C4-2B (cell line): Measurements from ENCODE around the gene FOXG1.

Experiments
- H3K27ac ChIP-seq: fragments of 450-650 bp; 2 replicates; pipeline ENCODE4 v1.5.1; 2017
- ZFX ChIP-seq: fragments of 450-650 bp; IDR thresholded peaks from 2 replicates; pipeline ENCODE4 v1.6.1; 2017
- TF ChIP-seq, protein P1 (sequence below): fragments of 450-650 bp; conservative IDR thresholded peaks from 2 replicates; pipeline ENCODE4 v1.5.1; 2017; ENCODE audit warnings: mild to moderate bottlenecking

The FOXG1 gene

DNA sequence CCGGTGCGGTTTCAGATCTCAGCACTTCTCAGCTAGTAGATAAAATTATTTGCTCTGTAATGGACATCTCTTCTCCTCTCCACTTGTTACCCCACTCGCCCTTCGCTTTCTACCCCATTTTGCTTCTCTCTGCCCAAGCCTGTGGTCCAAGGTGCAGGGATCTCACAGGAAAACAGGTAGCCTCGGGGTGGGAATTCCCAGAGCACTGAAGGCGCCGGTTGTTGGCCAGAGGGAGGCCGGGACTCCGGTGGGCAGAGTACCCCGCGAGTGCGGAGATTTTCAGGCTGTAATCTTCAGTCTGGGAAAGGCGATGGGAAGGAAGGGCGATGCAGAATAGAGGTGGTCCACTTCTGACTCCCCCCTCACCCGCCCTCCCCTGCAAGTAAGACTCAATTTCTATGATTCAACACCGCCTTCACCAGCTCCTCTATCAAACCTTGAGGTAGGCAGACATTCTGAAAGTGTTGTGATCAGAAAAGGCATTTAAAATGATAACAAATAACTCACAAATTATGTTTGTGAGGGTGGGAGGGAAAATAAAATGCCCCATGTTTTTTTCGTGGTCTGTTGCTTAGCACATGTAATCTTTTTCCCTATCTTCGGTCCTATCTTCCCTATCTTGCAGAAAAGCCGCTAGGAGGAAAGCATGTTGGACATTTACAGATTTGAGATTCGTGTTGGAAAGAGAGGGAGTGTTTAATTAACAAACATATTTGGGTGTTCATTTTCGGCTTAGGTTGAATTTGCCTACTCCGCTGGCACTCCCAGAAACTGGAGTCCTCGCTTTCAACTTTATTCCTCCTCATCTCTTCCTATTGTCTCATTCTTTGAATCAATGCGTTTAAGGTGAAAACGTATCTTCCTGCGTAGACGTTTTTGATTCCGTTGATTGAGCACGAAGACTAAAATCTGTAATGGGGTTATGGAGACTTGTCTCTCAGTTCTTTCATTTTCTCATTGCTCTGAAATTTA is 8.5 kb downstream of the FOXG1 start:
- TF ChIP-seq ZFX, result no peak
- TF ChIP-seq, protein P1, sequence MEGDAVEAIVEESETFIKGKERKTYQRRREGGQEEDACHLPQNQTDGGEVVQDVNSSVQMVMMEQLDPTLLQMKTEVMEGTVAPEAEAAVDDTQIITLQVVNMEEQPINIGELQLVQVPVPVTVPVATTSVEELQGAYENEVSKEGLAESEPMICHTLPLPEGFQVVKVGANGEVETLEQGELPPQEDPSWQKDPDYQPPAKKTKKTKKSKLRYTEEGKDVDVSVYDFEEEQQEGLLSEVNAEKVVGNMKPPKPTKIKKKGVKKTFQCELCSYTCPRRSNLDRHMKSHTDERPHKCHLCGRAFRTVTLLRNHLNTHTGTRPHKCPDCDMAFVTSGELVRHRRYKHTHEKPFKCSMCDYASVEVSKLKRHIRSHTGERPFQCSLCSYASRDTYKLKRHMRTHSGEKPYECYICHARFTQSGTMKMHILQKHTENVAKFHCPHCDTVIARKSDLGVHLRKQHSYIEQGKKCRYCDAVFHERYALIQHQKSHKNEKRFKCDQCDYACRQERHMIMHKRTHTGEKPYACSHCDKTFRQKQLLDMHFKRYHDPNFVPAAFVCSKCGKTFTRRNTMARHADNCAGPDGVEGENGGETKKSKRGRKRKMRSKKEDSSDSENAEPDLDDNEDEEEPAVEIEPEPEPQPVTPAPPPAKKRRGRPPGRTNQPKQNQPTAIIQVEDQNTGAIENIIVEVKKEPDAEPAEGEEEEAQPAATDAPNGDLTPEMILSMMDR, result no peak

DNA sequence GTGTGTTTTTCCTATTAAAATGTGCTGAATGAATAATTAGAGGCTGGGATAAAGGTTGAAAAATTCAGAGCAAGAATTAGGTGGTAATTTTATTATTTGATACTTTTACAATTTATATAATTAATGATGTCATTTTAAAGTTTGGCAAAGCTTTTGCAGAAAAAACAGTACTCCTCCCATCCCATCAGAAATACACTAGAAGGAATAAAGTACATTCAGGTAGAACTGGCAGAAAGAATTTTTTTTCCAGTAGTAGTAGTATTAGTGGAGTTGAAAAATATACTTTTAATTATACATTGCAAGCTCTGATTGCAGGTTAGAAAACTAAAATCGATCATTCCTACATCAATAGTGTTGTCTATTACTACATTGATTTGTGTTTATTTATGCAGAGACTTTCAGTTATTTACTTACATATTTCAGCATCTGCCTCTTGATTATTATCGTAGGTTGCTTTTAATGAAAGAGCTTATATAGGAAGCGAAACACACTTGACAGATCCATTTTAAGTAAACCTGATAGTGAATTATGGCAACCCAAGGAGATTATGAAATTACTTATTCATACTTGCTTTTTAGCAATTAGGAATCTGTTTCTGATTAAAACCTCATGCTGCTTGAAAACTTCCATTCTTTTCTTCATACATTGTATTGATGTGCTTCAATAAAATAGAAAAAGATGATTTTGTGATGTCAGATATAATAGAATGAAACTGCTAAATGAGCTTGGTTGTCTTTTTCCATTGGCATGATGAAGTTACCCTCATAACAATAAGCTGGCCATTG is 10.1 kb downstream of the FOXG1 start:
- no peak for TF ChIP-seq ZFX
- TF ChIP-seq, protein P1, result no peak
- no peak overlapping the region for H3K27ac ChIP-seq

More for the DNA sequence above, 8.5 kb downstream of the FOXG1 start:
- no peak overlapping the region for H3K27ac ChIP-seq

DNA sequence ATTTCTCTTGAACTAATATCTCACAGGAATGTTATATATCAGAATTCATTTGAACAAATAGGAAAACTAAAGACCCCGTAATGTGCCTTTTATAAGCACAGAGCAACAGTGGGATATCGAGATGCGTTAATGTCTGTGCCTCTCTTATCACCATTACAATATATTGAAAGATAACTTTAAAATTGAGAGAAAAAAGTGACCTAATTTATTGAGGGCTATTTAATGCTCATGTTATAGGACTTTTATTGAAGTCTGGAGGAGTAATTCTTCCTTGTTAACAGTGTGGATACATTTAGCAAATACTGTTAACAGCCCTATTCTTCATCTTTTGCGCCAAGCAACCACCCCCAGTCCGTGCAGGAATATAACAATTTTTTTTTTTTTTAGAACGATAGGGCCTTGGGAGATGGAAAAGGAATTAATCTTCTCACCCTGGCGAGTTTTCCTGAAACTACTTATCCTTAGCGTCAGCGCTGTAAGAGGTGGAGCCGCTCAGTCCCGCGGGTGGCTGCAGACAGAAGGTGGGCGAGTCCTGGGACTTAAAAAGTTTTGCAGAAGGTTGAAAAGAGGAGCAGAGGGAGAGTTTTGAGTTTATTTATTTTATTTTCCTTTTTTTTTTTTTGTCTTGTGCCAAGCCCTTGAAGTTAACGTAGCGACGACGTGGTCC is 11.0 kb downstream of the FOXG1 start:
- H3K27ac ChIP-seq, result no peak overlapping the region
- TF ChIP-seq ZFX, result no peak
- TF ChIP-seq, protein P1, result no peak

DNA sequence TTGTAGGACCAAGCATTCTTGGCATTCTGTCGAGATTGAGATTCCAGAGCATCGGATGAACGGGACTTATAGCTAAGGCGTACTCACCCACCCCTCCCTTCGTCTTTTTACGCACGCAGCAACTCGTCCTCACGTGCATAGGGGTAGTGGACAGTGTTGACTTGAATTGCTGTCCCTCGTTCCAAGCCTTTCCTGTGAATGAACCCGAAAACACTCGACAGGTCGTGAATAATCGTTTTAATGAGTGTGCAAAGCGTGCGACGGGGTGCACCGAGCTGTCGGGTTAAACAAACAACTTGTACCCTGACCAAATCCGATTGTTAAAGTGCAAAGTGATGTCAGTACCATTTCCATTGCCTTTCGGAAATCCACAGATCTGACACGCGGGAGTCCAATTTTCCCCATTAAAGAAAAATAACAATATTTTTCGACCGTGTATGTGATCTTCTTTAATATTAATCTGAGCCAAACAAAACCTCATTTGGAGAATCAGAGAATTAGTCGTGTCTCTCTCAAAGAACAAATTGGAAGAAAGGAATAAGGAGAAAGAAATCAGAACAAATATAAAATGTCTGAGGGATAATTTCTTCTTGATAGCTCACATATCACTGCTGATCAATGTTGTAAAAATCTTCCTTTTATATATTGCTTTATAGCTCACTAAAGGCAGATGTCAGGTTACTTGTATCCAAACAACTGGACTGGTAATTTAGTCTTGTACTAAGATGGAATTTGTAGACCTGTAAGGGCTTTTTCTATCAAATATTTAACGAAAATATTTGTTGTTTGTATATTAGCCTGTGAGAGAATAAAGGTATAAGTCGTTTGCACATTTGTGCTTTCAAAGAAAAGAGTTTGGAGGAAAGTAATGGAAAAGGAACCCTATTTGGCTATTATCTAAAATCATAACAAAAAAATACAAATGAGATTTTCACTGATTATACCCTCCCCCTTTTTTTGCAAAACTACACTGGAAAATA is 11.8 kb downstream of the FOXG1 start:
- no peak for TF ChIP-seq ZFX
- TF ChIP-seq, protein P1, result no peak
- H3K27ac ChIP-seq, result no peak overlapping the region

DNA sequence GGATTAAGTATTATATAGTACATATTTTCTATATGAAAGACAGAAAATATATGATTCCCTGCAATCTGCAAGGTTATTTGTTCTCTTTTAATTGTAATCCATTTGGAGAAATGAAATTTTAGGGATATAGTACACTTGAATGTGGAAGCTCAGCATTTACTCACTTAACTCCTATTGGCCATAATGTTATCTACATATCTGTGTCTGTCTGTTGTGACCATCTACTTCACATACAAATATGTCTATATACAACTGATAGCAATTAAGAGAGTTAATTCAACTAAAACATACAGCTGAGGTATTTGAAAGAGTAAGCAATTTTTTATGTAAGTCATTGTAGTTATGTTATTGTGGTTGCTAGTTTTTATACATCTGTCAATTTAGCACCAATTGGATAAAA is 12.9 kb downstream of the FOXG1 start:
- H3K27ac ChIP-seq, result no peak overlapping the region
- no peak for TF ChIP-seq ZFX
- TF ChIP-seq, protein P1, result no peak
